ENCODE measurements around the gene PITPNM1. TPM values are rescaled to one million over a fixed set of nuclear protein-coding genes. Genes with fewer than 3 reads are reported as not detected.

PITPNM1 gene
- total RNA-seq, 1 experiment from 2014 or later = 79.8 TPM

DNA sequence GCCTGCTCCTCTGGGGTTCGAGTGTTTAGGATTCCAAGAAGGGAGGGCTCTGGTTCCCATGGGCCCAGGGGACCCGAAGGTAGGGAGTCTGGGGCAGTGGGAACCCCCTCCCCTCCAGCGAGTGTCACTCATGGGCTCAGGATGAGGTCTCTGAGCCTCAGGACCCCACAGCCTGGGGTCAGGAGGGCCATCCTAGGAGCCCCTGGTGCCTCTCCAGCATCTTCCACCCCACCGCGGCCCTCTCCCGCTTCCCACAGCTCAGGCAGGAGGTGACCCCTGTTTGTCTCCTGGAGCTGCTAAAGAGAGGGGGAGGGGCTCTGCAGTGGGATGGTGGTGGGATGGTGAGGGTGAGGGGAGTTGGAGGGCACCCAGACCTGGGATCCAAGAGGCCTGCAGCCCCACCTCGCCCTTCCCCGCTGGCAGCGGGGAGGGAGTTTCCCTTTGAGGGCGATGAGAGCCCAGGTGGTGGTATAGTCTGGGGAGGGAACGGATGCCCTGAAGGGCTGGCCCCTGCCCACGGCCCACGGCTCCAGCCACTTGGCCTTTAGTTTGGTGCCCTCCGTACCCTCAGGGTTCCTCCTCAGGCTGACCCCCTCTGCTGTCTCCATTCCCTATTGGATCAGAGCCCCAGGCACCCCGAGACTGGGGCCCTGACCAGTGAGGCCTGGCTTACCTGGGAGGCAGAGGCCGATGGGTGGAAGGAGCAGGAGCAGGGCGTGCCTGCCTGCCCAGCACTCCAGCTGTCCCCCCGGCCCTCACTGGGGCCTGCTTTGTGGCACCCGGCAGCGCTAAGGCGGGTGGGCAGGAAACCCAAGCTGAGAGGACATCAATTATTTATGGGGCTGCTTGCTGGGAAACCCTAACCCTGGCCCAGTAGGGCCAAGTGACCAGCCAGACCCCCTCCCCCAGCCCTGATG is 51.1 kb downstream of the PITPNM1 start:
- no peak overlapping the region for H3K4me2 ChIP-seq (ENCODE audit: low read length)
- ATAC-seq (no peak), DNase-seq (no peak)
- H3K27me3 ChIP-seq (ENCODE audit: low read length) = no peaks in the 10 kb centered on the region
- H3K4me1 ChIP-seq (ENCODE audit: insufficient read depth, low read length) = no peaks in the 10 kb centered on the region
- no peaks in the 10 kb centered on the region for H3K9me2 ChIP-seq (replicated peaks; ENCODE audit: low read length)
- no peaks in the 10 kb centered on the region for H4K20me1 ChIP-seq (ENCODE audit: low read length)
- ChIA-PET CTCF (no interaction called here), POLR2A (ENCODE audit: unreplicated experiment) (no interaction called here)
- no peaks in the 10 kb centered on the region for H3K36me3 ChIP-seq (ENCODE audit: low read depth, low read length)
- no peaks in the 10 kb centered on the region for H3F3A ChIP-seq (ENCODE audit: low read length, unreplicated experiment)
- BruUV-seq (replicated peaks) = no TSS peak
- no peak overlapping the region for H3K4me3 ChIP-seq (ENCODE audit: low read length)
- H3K9ac ChIP-seq (ENCODE audit: low read length) = no peak overlapping the region
- H3K27ac ChIP-seq (ENCODE audit: low read length) = no peak overlapping the region
- H2AFZ ChIP-seq (ENCODE audit: low read length) = no peak overlapping the region
- H3K9me3 ChIP-seq (ENCODE audit: low read length) = no peaks in the 10 kb centered on the region
- TF ChIP-seq, protein P1, sequence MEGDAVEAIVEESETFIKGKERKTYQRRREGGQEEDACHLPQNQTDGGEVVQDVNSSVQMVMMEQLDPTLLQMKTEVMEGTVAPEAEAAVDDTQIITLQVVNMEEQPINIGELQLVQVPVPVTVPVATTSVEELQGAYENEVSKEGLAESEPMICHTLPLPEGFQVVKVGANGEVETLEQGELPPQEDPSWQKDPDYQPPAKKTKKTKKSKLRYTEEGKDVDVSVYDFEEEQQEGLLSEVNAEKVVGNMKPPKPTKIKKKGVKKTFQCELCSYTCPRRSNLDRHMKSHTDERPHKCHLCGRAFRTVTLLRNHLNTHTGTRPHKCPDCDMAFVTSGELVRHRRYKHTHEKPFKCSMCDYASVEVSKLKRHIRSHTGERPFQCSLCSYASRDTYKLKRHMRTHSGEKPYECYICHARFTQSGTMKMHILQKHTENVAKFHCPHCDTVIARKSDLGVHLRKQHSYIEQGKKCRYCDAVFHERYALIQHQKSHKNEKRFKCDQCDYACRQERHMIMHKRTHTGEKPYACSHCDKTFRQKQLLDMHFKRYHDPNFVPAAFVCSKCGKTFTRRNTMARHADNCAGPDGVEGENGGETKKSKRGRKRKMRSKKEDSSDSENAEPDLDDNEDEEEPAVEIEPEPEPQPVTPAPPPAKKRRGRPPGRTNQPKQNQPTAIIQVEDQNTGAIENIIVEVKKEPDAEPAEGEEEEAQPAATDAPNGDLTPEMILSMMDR (conservative IDR thresholded peaks at IDR 0.05; ENCODE audit: low read depth, low read length) = no peak
- TF ChIP-seq EZH2phosphoT487 (IDR thresholded peaks at IDR 0.05; ENCODE audit: borderline replicate concordance, low read length) = no peak
- no peak for TF ChIP-seq EZH2 (IDR thresholded peaks at IDR 0.05; ENCODE audit: low read length, unreplicated experiment)
- intact Hi-C loops (cut with micrococcal nuclease) = no loop called here
- no peaks in the 10 kb centered on the region for H3K79me2 ChIP-seq (ENCODE audit: low read length)

DNA sequence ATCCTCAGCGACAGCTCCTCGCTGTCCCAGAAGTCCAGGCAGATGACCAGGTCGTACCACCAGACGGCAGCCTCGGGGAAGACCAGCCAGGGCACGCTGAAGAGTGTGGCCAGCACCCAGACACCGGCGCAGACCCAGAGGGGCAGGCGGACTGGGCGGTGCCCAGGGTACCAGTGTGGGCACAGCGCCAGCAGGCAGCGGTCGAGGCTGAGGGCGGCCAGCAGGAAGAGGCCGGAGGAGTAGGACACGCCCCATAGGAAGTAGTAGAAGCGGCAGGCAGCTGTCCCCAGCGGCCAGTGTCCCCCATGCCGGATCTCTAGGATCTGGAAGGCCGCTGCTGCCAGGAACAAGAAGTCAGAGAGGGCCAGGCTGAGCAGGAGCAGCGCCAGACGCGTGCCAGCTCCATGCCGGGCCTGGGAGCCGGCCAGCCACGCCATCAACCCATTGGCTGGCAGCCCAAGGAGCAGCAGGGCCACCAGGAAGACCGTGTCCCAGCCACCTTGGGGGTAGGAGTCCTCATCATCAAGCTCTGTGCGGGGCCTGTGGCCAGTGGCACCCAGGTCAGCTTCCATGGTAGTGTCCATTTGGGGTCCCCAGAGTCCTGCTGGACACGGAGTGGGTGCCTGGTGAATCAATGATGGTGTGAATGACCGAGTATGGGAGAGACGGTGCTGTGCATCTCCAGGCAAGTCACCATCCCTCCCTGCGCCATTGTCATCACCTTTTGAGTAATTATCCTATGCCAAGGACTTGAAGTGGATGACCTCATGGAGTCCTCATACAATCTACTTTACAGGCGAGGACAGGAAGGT is 52.8 kb downstream of the PITPNM1 start, which contains the start of gene GPR152:
Gene GPR152 (minus strand): TSS at position 589 of the 812 bp plus-strand sequence. CDS start 5 bp downstream, at position 584.
- no peak within 1 kb of the TSS for H3K4me2 ChIP-seq (ENCODE audit: low read length)

More for the DNA sequence above, 52.8 kb downstream of the PITPNM1 start, which contains the start of gene GPR152:
- DNase-seq = no peak
- ATAC-seq = no peak; the same call in 1 of the 2 replicates
- BruUV-seq (replicated peaks) = no TSS peak
- H3K9ac ChIP-seq (ENCODE audit: low read length) = no peak within 1 kb of the TSS
- no peaks in the 10 kb centered on the region for H3F3A ChIP-seq (ENCODE audit: low read length, unreplicated experiment)
- intact Hi-C loops (cut with micrococcal nuclease) = no loop called here
- no peaks in the 10 kb centered on the region for H3K27me3 ChIP-seq (ENCODE audit: low read length)
- H3K9me3 ChIP-seq (ENCODE audit: low read length) = no peaks in the 10 kb centered on the region
- H3K27ac ChIP-seq (ENCODE audit: low read length) = no peak within 1 kb of the TSS
- H3K4me1 ChIP-seq (ENCODE audit: insufficient read depth, low read length) = no peaks in the 10 kb centered on the region
- H3K4me3 ChIP-seq (ENCODE audit: low read length) = no peak within 1 kb of the TSS
- no peak for TF ChIP-seq EZH2 (IDR thresholded peaks at IDR 0.05; ENCODE audit: low read length, unreplicated experiment)
- TF ChIP-seq EZH2phosphoT487 (IDR thresholded peaks at IDR 0.05; ENCODE audit: borderline replicate concordance, low read length) = no peak
- TF ChIP-seq, protein P1 (conservative IDR thresholded peaks at IDR 0.05; ENCODE audit: low read depth, low read length) = no peak
- ChIA-PET CTCF (no interaction called here), POLR2A (ENCODE audit: unreplicated experiment) (no interaction called here)
- no peaks in the 10 kb centered on the region for H3K36me3 ChIP-seq (ENCODE audit: low read depth, low read length)
- no peaks in the 10 kb centered on the region for H4K20me1 ChIP-seq (ENCODE audit: low read length)
- H2AFZ ChIP-seq (ENCODE audit: low read length) = no peak within 1 kb of the TSS
- H3K79me2 ChIP-seq (ENCODE audit: low read length) = no peaks in the 10 kb centered on the region
- H3K9me2 ChIP-seq (replicated peaks; ENCODE audit: low read length) = no peaks in the 10 kb centered on the region
